ENCODE data around the gene HSPG2.

HSPG2 gene

DNA sequence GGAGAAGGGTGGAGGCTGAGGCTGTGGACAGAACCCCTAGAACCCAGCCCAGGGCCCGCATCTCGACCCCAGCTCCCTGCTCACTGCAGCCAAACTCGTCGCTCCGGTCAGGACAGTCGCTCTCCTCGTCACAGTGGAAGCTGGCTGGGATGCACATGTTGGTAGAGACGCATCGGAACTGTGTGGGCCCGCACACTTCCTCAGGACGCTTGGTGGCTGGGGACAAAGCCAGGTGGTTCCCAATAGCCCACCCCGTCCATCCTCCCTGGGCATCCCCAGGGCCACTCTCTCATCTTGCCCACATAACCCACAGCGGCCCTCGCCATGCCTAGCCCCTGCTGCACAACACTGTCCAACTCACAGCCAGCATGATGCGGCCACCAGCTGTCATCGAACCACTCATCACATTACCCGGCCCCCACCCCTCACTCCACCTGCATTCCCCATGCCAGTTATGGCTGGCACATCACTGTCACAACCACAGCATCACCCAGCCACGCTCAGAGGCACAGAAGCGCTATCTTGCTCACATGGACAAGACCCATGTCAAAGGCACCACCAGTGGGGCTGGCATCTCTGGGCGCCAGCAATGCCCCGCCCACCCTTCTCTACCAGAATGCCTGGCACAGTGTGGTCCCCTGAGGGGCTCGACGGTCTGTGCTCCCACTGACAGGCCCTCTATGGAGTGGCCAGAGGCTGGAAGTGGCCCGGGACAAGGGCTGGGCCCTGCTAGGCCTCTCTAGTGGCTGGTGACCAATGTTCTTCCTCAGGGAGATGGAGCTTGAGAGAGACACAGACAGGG lies 51.7 kb downstream of the HSPG2 start:
- H3K27ac ChIP-seq (ENCODE audit: low read depth, low read length): no peak overlapping the region
- H3K4me1 ChIP-seq (ENCODE audit: control insufficient read depth in 5 of 5, insufficient read depth in 5 of 5, low read length in 5 of 5): peaks cover 0 to 16% (median 2%) of the 10 kb centered on the region in 5 donors
- no peak overlapping the region for H3K9ac ChIP-seq (ENCODE audit: low read length in 5 of 5)
- H3K36me3 ChIP-seq (ENCODE audit: control insufficient read depth in 5 of 5, insufficient read depth in 5 of 5, low read length in 5 of 5): peaks cover 4 to 100% (median 95%) of the 10 kb centered on the region in 5 donors
- no peaks in the 10 kb centered on the region for H3K9me3 ChIP-seq (ENCODE audit: control insufficient read depth in 5 of 5, low read length in 5 of 5)
- H3K4me3 ChIP-seq (ENCODE audit: low read depth in 1 of 5, low read length in 5 of 5): no peak overlapping the region
- no peaks in the 10 kb centered on the region for H3K27me3 ChIP-seq (ENCODE audit: control insufficient read depth in 5 of 5, insufficient read depth in 4 of 5, low read length in 5 of 5)

DNA sequence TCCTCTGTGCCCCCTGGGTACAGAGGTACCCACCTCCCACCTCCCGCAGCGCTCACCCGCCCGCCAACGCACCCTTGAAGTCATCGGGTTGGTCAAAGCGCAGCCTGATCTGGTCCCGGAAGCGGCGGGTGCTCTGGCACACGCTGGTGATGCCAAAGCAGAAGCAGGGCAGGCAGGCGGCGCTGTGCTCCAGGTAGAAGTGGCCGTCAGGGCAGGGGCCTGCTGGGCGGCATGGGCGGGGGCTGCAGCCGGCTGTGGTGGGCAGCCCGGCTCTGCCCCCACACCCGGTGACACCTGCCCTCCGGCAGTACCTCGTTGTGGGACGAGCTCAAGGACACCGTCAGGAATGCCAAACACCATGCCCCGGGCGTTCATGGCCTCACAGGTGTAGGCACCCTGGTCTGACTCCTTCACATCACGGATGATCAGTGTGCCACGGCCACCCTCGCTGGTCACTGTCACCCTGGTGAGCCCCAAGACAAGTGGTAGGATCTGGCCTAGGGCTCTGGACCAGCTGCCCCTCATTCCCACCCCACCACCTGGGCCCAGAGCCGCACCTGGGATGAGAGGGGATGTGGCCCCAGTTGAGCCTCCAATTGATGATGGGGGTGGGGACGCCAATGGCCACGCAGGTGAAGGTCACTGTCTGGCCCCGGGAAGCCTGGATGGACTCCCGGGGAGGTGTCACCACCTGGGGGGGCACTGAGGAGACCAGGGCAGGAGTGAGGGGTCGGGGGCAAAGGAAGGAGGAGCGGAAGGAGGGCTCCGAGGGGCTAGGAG lies 52.5 kb downstream of the HSPG2 start:
- Histone ChIP-seq H3K4me3 (ENCODE audit: low read depth in 1 of 5, low read length in 5 of 5) (no peak overlapping the region), H3K27me3 (ENCODE audit: control insufficient read depth in 5 of 5, insufficient read depth in 4 of 5, low read length in 5 of 5) (no peaks in the 10 kb centered on the region), H3K9me3 (ENCODE audit: control insufficient read depth in 5 of 5, low read length in 5 of 5) (no peaks in the 10 kb centered on the region), H3K4me1 (ENCODE audit: control insufficient read depth in 5 of 5, insufficient read depth in 5 of 5, low read length in 5 of 5) (peaks cover 0 to 18% (median 5%) of the 10 kb centered on the region in 5 donors), H3K27ac (ENCODE audit: low read depth, low read length) (no peak overlapping the region), H3K36me3 (ENCODE audit: control insufficient read depth in 5 of 5, insufficient read depth in 5 of 5, low read length in 5 of 5) (peaks cover 4 to 100% (median 95%) of the 10 kb centered on the region in 5 donors), H3K9ac (ENCODE audit: low read length in 5 of 5) (no peak overlapping the region)

DNA sequence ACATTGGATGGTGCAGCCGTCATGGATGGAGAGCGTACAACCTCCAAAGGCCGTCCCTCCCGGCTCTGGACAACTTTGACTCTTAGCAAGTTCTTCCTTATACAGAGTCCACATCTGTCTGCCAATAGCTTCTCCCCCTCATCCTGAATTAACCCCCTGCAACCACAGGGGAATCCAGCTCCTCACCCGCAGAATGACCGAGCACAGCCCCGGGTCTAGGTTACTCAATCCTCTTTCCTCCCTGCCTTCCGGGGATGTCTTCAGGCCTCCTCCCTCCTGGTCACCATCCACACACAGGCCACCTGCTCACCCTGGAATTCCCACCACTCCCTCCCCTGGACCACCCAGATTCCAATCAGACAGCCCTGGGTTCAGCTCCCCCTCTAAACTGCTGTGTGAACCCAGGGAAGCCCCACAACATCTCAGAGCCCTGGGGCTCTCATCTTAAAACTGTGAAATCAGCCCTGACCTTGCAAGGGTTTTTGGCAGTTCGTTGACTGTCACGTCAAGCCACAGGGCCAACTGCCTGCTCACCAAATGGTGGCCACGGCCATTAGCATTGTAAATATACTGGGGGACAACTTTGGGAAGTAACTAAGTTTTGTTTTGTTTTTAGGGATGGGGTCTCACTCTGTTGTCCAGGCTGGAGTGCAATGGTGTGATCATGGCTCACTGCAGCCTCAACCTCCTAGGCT lies 54.2 kb downstream of the HSPG2 start:
- Histone ChIP-seq H3K36me3 (ENCODE audit: control insufficient read depth in 5 of 5, insufficient read depth in 5 of 5, low read length in 5 of 5) (peaks cover 0 to 100% (median 95%) of the 10 kb centered on the region in 5 donors), H3K27ac (ENCODE audit: low read depth, low read length) (no peak overlapping the region), H3K9ac (ENCODE audit: low read length in 5 of 5) (no peak overlapping the region), H3K27me3 (ENCODE audit: control insufficient read depth in 5 of 5, insufficient read depth in 4 of 5, low read length in 5 of 5) (no peaks in the 10 kb centered on the region), H3K9me3 (ENCODE audit: control insufficient read depth in 5 of 5, low read length in 5 of 5) (no peaks in the 10 kb centered on the region), H3K4me3 (ENCODE audit: low read depth in 1 of 5, low read length in 5 of 5) (no peak overlapping the region), H3K4me1 (ENCODE audit: control insufficient read depth in 5 of 5, insufficient read depth in 5 of 5, low read length in 5 of 5) (peaks cover 0 to 18% (median 4%) of the 10 kb centered on the region in 5 donors)

DNA sequence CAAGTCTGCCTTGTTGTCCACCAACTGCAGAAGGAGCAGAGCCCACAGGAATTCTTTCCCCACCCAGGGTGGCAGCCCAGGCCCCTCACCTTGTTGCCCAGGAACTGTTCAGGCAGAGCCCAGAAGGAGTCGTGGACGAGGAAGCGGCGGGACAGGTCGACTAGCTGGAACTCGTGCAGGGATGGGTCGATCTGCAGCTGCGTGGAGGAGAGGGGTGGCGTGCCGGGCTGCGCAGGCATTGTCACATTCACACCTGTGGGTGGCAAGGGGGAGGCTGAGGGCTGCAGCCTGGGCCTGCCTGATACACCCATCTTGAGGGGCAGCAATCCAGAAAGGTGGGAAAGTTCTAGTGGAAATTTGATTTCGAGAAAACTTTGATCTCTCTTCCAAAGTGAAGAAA lies 55.9 kb downstream of the HSPG2 start:
- H3K27me3 ChIP-seq (ENCODE audit: control insufficient read depth in 5 of 5, insufficient read depth in 4 of 5, low read length in 5 of 5): no peaks in the 10 kb centered on the region
- no peak overlapping the region for H3K27ac ChIP-seq (ENCODE audit: low read depth, low read length)
- no peaks in the 10 kb centered on the region for H3K9me3 ChIP-seq (ENCODE audit: control insufficient read depth in 5 of 5, low read length in 5 of 5)
- peaks cover 0 to 18% (median 4%) of the 10 kb centered on the region in 5 donors for H3K4me1 ChIP-seq (ENCODE audit: control insufficient read depth in 5 of 5, insufficient read depth in 5 of 5, low read length in 5 of 5)
- peaks cover 4 to 98% (median 92%) of the 10 kb centered on the region in 5 donors for H3K36me3 ChIP-seq (ENCODE audit: control insufficient read depth in 5 of 5, insufficient read depth in 5 of 5, low read length in 5 of 5)
- no peak overlapping the region for H3K4me3 ChIP-seq (ENCODE audit: low read depth in 1 of 5, low read length in 5 of 5)
- H3K9ac ChIP-seq (ENCODE audit: low read length in 5 of 5): no peak overlapping the region

DNA sequence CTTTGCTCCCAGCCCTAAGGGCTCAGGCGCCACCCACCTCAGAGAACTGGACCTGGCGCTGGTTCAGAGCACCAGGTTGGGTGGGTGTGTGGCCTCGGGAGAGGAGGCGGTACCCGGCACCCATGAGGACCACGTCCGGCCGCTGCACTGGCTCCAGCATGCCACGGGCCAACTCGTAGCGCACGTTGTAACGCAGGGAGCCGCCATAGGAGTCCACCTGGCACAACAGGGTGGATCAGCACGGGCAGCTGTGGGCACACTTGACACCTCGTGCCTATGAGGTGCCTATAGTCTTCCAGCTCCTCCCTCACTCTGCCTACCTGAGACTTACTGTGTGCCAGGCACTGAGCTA lies 56.5 kb downstream of the HSPG2 start:
- no peak overlapping the region for H3K27ac ChIP-seq (ENCODE audit: low read depth, low read length)
- H3K27me3 ChIP-seq (ENCODE audit: control insufficient read depth in 5 of 5, insufficient read depth in 4 of 5, low read length in 5 of 5): no peaks in the 10 kb centered on the region
- peaks cover 4 to 98% (median 92%) of the 10 kb centered on the region in 5 donors for H3K36me3 ChIP-seq (ENCODE audit: control insufficient read depth in 5 of 5, insufficient read depth in 5 of 5, low read length in 5 of 5)
- peaks cover 0 to 16% (median 3%) of the 10 kb centered on the region in 5 donors for H3K4me1 ChIP-seq (ENCODE audit: control insufficient read depth in 5 of 5, insufficient read depth in 5 of 5, low read length in 5 of 5)
- H3K9ac ChIP-seq (ENCODE audit: low read length in 5 of 5): no peak overlapping the region
- no peaks in the 10 kb centered on the region for H3K9me3 ChIP-seq (ENCODE audit: control insufficient read depth in 5 of 5, low read length in 5 of 5)
- H3K4me3 ChIP-seq (ENCODE audit: low read depth in 1 of 5, low read length in 5 of 5): no peak overlapping the region

DNA sequence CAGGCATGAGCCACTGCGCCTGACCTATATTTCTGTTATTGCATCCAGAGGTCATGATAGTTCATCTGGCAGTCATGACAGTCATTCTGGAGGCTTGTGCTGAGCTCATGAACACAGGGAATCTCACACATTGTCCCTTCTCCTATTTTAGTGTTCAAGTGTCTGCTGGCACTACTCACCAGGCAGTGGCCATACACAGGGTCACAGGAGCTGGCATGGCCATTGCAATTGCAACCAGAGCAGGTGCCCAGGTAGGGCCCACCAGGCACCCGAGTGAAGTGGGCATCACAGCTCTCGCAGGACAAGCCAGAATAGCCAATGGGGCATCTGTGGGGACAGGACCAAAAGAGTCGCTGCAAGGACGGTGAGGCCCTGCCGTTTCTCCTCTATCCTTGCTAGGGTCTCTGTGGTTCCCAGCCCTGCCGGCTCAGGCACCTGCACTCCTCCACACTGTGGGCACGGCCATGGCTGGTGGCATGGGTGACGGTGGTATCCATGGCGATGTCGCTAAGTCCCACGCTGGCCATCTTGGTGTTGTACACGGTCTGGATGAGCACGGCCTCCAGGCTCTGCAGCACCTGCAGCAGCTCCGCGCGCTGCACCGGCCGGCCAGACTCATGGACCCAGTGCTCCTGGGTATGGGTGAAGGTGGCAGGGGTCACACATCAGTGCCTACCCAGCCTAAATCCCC lies 57.0 kb downstream of the HSPG2 start:
- Histone ChIP-seq H3K4me3 (ENCODE audit: low read depth in 1 of 5, low read length in 5 of 5) (no peak overlapping the region), H3K36me3 (ENCODE audit: control insufficient read depth in 5 of 5, insufficient read depth in 5 of 5, low read length in 5 of 5) (peaks cover 4 to 98% (median 92%) of the 10 kb centered on the region in 5 donors), H3K9ac (ENCODE audit: low read length in 5 of 5) (no peak overlapping the region), H3K27me3 (ENCODE audit: control insufficient read depth in 5 of 5, insufficient read depth in 4 of 5, low read length in 5 of 5) (no peaks in the 10 kb centered on the region), H3K4me1 (ENCODE audit: control insufficient read depth in 5 of 5, insufficient read depth in 5 of 5, low read length in 5 of 5) (peaks cover 0 to 12% (median 3%) of the 10 kb centered on the region in 5 donors), H3K27ac (ENCODE audit: low read depth, low read length) (no peak overlapping the region), H3K9me3 (ENCODE audit: control insufficient read depth in 5 of 5, low read length in 5 of 5) (no peaks in the 10 kb centered on the region)

DNA sequence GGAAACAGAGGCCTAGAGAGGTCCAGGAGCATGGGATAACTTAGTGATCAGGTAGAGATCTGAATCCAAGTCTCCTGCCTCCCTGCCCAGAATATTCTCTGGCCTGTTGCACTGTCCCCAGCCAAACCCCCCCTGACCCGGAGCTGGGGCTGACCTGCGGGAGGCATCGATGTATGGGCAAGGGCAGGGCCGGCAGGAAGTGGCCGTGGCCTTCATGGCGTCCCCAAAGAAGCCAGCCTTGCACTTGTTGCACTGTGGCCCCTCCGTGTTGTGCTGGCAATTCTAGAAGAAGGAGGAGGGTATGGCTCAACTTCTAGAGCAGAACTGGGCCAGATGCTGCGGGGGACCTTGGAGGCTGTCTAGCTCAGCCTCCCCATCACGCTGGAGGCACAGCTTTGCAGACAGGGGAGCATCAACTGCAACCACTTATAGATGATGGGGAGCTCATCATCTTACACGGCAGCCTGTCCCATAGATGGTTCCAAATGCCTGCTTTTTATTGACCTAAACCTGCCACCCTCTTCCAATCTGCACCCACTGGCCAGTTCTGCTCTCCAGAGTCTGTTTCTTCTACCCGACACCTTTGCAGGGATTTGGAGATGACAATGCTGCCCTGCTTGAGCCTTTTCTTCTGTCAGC lies 58.2 kb downstream of the HSPG2 start:
- Histone ChIP-seq H3K9ac (ENCODE audit: low read length in 5 of 5) (no peak overlapping the region), H3K9me3 (ENCODE audit: control insufficient read depth in 5 of 5, low read length in 5 of 5) (no peaks in the 10 kb centered on the region), H3K4me3 (ENCODE audit: low read depth in 1 of 5, low read length in 5 of 5) (no peak overlapping the region), H3K27me3 (ENCODE audit: control insufficient read depth in 5 of 5, insufficient read depth in 4 of 5, low read length in 5 of 5) (no peaks in the 10 kb centered on the region), H3K4me1 (ENCODE audit: control insufficient read depth in 5 of 5, insufficient read depth in 5 of 5, low read length in 5 of 5) (peaks cover 0 to 13% (median 3%) of the 10 kb centered on the region in 5 donors), H3K27ac (ENCODE audit: low read depth, low read length) (no peak overlapping the region), H3K36me3 (ENCODE audit: control insufficient read depth in 5 of 5, insufficient read depth in 5 of 5, low read length in 5 of 5) (peaks cover 4 to 98% (median 92%) of the 10 kb centered on the region in 5 donors)

DNA sequence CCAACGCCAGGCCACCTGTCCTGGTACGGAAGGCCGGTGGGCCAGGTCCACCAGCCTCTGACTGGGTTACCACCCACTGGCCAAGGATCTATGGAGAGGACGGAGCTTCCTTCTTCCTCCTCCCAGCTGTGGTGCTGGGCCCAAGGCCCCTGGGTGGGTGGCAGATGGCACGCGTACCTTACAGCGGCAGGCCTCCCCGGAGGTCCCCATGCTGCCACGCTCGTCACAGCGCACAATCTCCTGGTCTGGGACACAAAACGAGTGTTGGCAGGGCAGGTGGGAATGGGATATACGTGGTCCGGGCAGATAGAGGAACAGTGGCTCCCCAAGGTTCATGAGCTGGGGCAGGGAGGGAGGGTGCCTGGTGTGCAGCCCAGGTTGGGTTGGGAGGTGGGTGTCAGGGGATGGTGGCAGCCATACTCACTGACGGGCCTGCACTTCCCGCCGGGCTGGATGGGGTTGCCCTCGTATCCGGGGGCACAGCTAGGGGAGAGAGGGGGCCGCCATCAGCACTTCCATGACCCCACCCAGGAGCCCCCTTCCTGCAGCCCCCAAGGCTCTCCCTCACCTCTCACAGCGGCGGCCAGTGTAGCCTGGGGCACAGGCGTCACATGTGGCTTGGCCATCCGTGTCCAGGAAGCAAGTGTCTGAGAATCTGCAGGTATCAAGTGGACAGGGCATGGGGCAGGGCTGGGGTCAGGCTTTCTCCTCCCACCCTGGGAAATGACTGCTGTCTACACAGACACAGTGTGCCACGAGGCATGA lies 58.9 kb downstream of the HSPG2 start:
- H3K36me3 ChIP-seq (ENCODE audit: control insufficient read depth in 5 of 5, insufficient read depth in 5 of 5, low read length in 5 of 5): peaks cover 4 to 98% (median 94%) of the 10 kb centered on the region in 5 donors
- H3K9ac ChIP-seq (ENCODE audit: low read length in 5 of 5): no peak overlapping the region
- no peak overlapping the region for H3K4me3 ChIP-seq (ENCODE audit: low read depth in 1 of 5, low read length in 5 of 5)
- H3K4me1 ChIP-seq (ENCODE audit: control insufficient read depth in 5 of 5, insufficient read depth in 5 of 5, low read length in 5 of 5): peaks cover 0 to 16% (median 3%) of the 10 kb centered on the region in 5 donors
- H3K27ac ChIP-seq (ENCODE audit: low read depth, low read length): no peak overlapping the region
- H3K27me3 ChIP-seq (ENCODE audit: control insufficient read depth in 5 of 5, insufficient read depth in 4 of 5, low read length in 5 of 5): no peaks in the 10 kb centered on the region
- H3K9me3 ChIP-seq (ENCODE audit: control insufficient read depth in 5 of 5, low read length in 5 of 5): no peaks in the 10 kb centered on the region

DNA sequence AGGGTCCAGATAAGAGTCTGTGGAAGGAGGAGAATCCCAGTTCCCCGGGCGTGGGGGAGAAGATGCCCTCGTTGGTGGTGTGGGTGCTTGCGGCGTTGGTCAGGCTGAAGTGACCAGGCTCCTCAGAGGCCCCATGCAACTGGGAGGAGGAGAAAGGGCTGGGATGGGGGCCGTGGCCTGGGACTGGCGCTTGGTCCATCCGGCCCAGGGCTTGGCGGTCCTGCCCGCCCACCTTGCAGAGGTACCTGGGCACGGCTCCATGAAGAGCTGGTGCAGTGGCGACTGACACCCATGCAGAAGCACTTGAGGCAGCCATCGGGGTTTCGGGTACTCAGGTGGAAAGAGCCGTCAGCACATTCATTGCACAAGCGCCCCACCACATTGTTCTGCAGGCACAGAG lies 60.8 kb downstream of the HSPG2 start:
- no peak overlapping the region for H3K27ac ChIP-seq (ENCODE audit: low read depth, low read length)
- no peaks in the 10 kb centered on the region for H3K9me3 ChIP-seq (ENCODE audit: control insufficient read depth in 5 of 5, low read length in 5 of 5)
- H3K27me3 ChIP-seq (ENCODE audit: control insufficient read depth in 5 of 5, insufficient read depth in 4 of 5, low read length in 5 of 5): no peaks in the 10 kb centered on the region
- no peak overlapping the region for H3K4me3 ChIP-seq (ENCODE audit: low read depth in 1 of 5, low read length in 5 of 5)
- H3K9ac ChIP-seq (ENCODE audit: low read length in 5 of 5): no peak overlapping the region
- peaks cover 3 to 31% (median 12%) of the 10 kb centered on the region in 5 donors for H3K4me1 ChIP-seq (ENCODE audit: control insufficient read depth in 5 of 5, insufficient read depth in 5 of 5, low read length in 5 of 5)
- peaks cover 4 to 99% (median 96%) of the 10 kb centered on the region in 5 donors for H3K36me3 ChIP-seq (ENCODE audit: control insufficient read depth in 5 of 5, insufficient read depth in 5 of 5, low read length in 5 of 5)
